ENCODE results near the gene LYPLAL1. TPM values are rescaled to one million over a fixed set of nuclear protein-coding genes. Genes with fewer than 3 reads are reported as not detected.
A peak's percentile ranks its signal among the peaks of the same experiment; 100 is the strongest.

The LYPLAL1 gene
- total and polyA plus RNA-seq, 2 donors from 2014 or later, result 50.9 to 116 TPM

GRCh38 chr1:219161371-219161770 lies 12.3 kb upstream of the LYPLAL1 start:
- H3K27ac ChIP-seq (ENCODE audit: low read depth in 2 of 2, low read length in 2 of 2), result no peak overlapping the region
- DNase-seq (no peak), FAIRE-seq (no peak)
- no peak overlapping the region for H3K9ac ChIP-seq (ENCODE audit: low read length in 3 of 3)
- intact Hi-C loops (cut with DNase I), result no loop called here
- no peaks in the 10 kb centered on the region for H3K36me3 ChIP-seq (ENCODE audit: control insufficient read depth in 2 of 3, insufficient read depth in 3 of 3, low read length in 3 of 3)
- no peak overlapping the region for H3K4me3 ChIP-seq (ENCODE audit: low read length in 3 of 3)
- no peak for TF ChIP-seq CTCF (IDR thresholded peaks at IDR 0.05; ENCODE audit: borderline replicate concordance, extremely low read depth, insufficient read depth)
- H3K27me3 ChIP-seq (ENCODE audit: control insufficient read depth, insufficient read depth, low read length), result no peaks in the 10 kb centered on the region
- H3K9me3 ChIP-seq (ENCODE audit: control insufficient read depth in 2 of 3, insufficient read depth in 1 of 3, low read length in 3 of 3), result no peaks in the 10 kb centered on the region
- H3K4me1 ChIP-seq (ENCODE audit: control insufficient read depth in 2 of 3, insufficient read depth in 2 of 3, low read depth in 1 of 3, low read length in 3 of 3), result no peaks in the 10 kb centered on the region

GRCh38 chr1:219163401-219163954 lies 10.2 kb upstream of the LYPLAL1 start:
- DNase-seq (no peak), FAIRE-seq (no peak)
- no peak for TF ChIP-seq CTCF (IDR thresholded peaks at IDR 0.05; ENCODE audit: borderline replicate concordance, extremely low read depth, insufficient read depth)
- Histone ChIP-seq H3K27me3 (ENCODE audit: control insufficient read depth, insufficient read depth, low read length) (no peaks in the 10 kb centered on the region), H3K36me3 (ENCODE audit: control insufficient read depth in 2 of 3, insufficient read depth in 3 of 3, low read length in 3 of 3) (no peaks in the 10 kb centered on the region), H3K9ac (ENCODE audit: low read length in 3 of 3) (no peak overlapping the region), H3K4me1 (ENCODE audit: control insufficient read depth in 2 of 3, insufficient read depth in 2 of 3, low read depth in 1 of 3, low read length in 3 of 3) (no peaks in the 10 kb centered on the region), H3K9me3 (ENCODE audit: control insufficient read depth in 2 of 3, insufficient read depth in 1 of 3, low read length in 3 of 3) (no peaks in the 10 kb centered on the region), H3K4me3 (ENCODE audit: low read length in 3 of 3) (no peak overlapping the region), H3K27ac (ENCODE audit: low read depth in 2 of 2, low read length in 2 of 2) (no peak overlapping the region)
- intact Hi-C loops (cut with DNase I), result no loop called here

GRCh38 chr1:219171192-219171935 lies 2.3 kb upstream of the LYPLAL1 start:
- FAIRE-seq, result peak; percentile 3
- Histone ChIP-seq H3K4me1 (ENCODE audit: control insufficient read depth in 2 of 3, insufficient read depth in 2 of 3, low read depth in 1 of 3, low read length in 3 of 3) (peaks cover 0 to 16% (median 2%) of the 10 kb centered on the region in 3 donors), H3K27ac (ENCODE audit: low read depth in 2 of 2, low read length in 2 of 2) (peak overlapping the region; percentile 45 to 47), H3K9ac (ENCODE audit: low read length in 3 of 3) (no peak overlapping the region), H3K4me3 (ENCODE audit: low read length in 3 of 3) (no peak overlapping the region), H3K36me3 (ENCODE audit: control insufficient read depth in 2 of 3, insufficient read depth in 3 of 3, low read length in 3 of 3) (no peaks in the 10 kb centered on the region), H3K27me3 (ENCODE audit: control insufficient read depth, insufficient read depth, low read length) (no peaks in the 10 kb centered on the region), H3K9me3 (ENCODE audit: control insufficient read depth in 2 of 3, insufficient read depth in 1 of 3, low read length in 3 of 3) (no peaks in the 10 kb centered on the region)
- TF ChIP-seq CTCF (IDR thresholded peaks at IDR 0.05; ENCODE audit: borderline replicate concordance, extremely low read depth, insufficient read depth), result no peak
- DNase-seq, result no peak
- intact Hi-C loops (cut with DNase I), result no loop called here

All from kidney (tissue), 14 donors.